IMR-90 (cell line): Measurements from ENCODE around the gene RAD21L1. TPM values are rescaled to one million over a fixed set of nuclear protein-coding genes. Genes with fewer than 3 reads are reported as not detected.
A peak's percentile ranks its signal among the peaks of the same experiment; 100 is the strongest.

Experiments
- ATAC-seq: fragments of 200-7000 bp; cut with Tn5 transposase; 2 replicates; pipeline ENCODE4 v1.9.1; 2020; ENCODE audit warnings: low read depth, mild to moderate bottlenecking, moderate library complexity
- BruUV-seq: library from RNA; stranded (reverse); fragments of 400-500 nt; replicated peaks from 2 replicates; lab custom pipeline; 2021; lab: Mats Ljungman, UMichigan
- CTCF ChIA-PET: fragments of 300-600 bp; formaldehyde crosslinking; extraction: SDS; loops from one replicate; lab custom pipeline; 2021; ENCODE audit warnings: antibody characterized with exemption; lab: Yijun Ruan, JAX
- POLR2A ChIA-PET: fragments of 300-600 bp; sonication (Branson Sonifier 250); formaldehyde crosslinking; loops from one replicate; lab custom pipeline; 2022; ENCODE audit warnings: antibody characterized with exemption; ENCODE audit not compliant: unreplicated experiment; lab: Charles Lee
- DNase-seq: peaks from one replicate; pipeline ENCODE4 v3.0.0; 2013
- H2AFZ ChIP-seq: replicated peaks from 2 replicates; pipeline ENCODE3; 2013; ENCODE audit warnings: low read length, mild to moderate bottlenecking; ENCODE audit not compliant: poor library complexity
- H2AK5ac ChIP-seq: 2 replicates; pipeline ENCODE4 v1.6.1; 2013; ENCODE audit warnings: low read depth, low read length, inconsistent platforms
- H2AK9ac ChIP-seq: replicated peaks from 2 replicates; pipeline ENCODE3; 2013; ENCODE audit warnings: mild to moderate bottlenecking, low read depth, low read length, moderate library complexity; ENCODE audit not compliant: poor library complexity
- H2BK120ac ChIP-seq: 2 replicates; pipeline ENCODE4 v1.6.1; 2013; ENCODE audit warnings: low read depth, low read length, inconsistent platforms
- H2BK15ac ChIP-seq: 3 replicates; pipeline ENCODE4 v1.6.1; 2013; ENCODE audit warnings: low read depth, low read length, inconsistent platforms
- H2BK20ac ChIP-seq: 2 replicates; pipeline ENCODE4 v1.6.1; 2013; ENCODE audit warnings: low read depth, mild to moderate bottlenecking, inconsistent platforms, low read length, moderate library complexity
- H2BK5ac ChIP-seq: 2 replicates; pipeline ENCODE4 v1.6.1; 2013; ENCODE audit warnings: mild to moderate bottlenecking, low read depth, low read length, inconsistent platforms; ENCODE audit not compliant: poor library complexity, severe bottlenecking
- H3K14ac ChIP-seq: replicated peaks from 2 replicates; pipeline ENCODE4 v1.6.1; 2013; ENCODE audit warnings: low read depth, low read length, inconsistent platforms
- H3K18ac ChIP-seq: 2 replicates; pipeline ENCODE4 v1.6.1; 2013; ENCODE audit warnings: low read depth, low read length, control low read depth
- H3K23ac ChIP-seq: 2 replicates; pipeline ENCODE4 v1.6.1; 2013; ENCODE audit warnings: low read depth, low read length, inconsistent platforms
- H3K27ac ChIP-seq: 2 replicates; pipeline ENCODE4 v1.5.1; 2013; ENCODE audit warnings: mild to moderate bottlenecking, control low read depth, low read length; ENCODE audit not compliant: insufficient read depth
- H3K27me3 ChIP-seq: 2 replicates; pipeline ENCODE4 v1.6.1; 2013; ENCODE audit warnings: low read length; ENCODE audit not compliant: control insufficient read depth, insufficient read depth
- H3K36me3 ChIP-seq: 2 replicates; pipeline ENCODE4 v1.6.1; 2013; ENCODE audit warnings: low read length, mixed read lengths; ENCODE audit not compliant: control insufficient read depth, insufficient read depth
- H3K4ac ChIP-seq: 2 replicates; pipeline ENCODE4 v1.6.1; 2013; ENCODE audit warnings: low read depth, low read length, inconsistent platforms
- H3K4me1 ChIP-seq: 2 replicates; pipeline ENCODE4 v1.6.1; 2013; ENCODE audit warnings: low read length, mixed read lengths; ENCODE audit not compliant: control insufficient read depth, insufficient read depth
- H3K4me2 ChIP-seq: 2 replicates; pipeline ENCODE4 v1.6.1; 2013; ENCODE audit warnings: low read depth, mild to moderate bottlenecking, control low read depth, low read length, moderate library complexity
- H3K4me3 ChIP-seq: 2 replicates; pipeline ENCODE4 v1.5.1; 2013; ENCODE audit warnings: low read depth, mild to moderate bottlenecking, control low read depth, low read length, moderate library complexity; ENCODE audit not compliant: insufficient read depth
- H3K56ac ChIP-seq: 2 replicates; pipeline ENCODE4 v1.6.1; 2013; ENCODE audit warnings: low read length, inconsistent platforms; ENCODE audit not compliant: insufficient read depth; ENCODE audit errors: extremely low read depth
- H3K79me1 ChIP-seq, 2 experiments: 2 replicates each; pipeline ENCODE4 v1.6.1; 2013; ENCODE audit warnings: low read length in 2 of 2, inconsistent platforms in 1 of 2, low read depth in 1 of 2
- H3K9ac ChIP-seq: 2 replicates; pipeline ENCODE4 v1.6.1; 2013; ENCODE audit warnings: low read depth, low read length, control low read depth
- H3K9me1 ChIP-seq: 2 replicates; pipeline ENCODE4 v1.6.1; 2013; ENCODE audit warnings: low read length, inconsistent platforms; ENCODE audit not compliant: insufficient read depth
- H3K9me3 ChIP-seq: 2 replicates; pipeline ENCODE4 v1.6.1; 2013; ENCODE audit warnings: low read length; ENCODE audit not compliant: control insufficient read depth, insufficient read depth
- H4K20me1 ChIP-seq: 2 replicates; pipeline ENCODE4 v1.6.1; 2013; ENCODE audit warnings: low read length, inconsistent platforms; ENCODE audit not compliant: insufficient read depth
- H4K5ac ChIP-seq: 2 replicates; pipeline ENCODE4 v1.6.1; 2013; ENCODE audit warnings: mild to moderate bottlenecking, low read depth, low read length, control low read depth
- H4K8ac ChIP-seq, 2 experiments: 2 replicates each; pipeline ENCODE4 v1.6.1; 2013; ENCODE audit warnings: low read depth in 2 of 2, low read length in 2 of 2, control low read depth in 1 of 2, inconsistent platforms in 1 of 2
- H4K91ac ChIP-seq: 2 replicates; pipeline ENCODE4 v1.6.1; 2013; ENCODE audit warnings: low read depth, low read length, inconsistent platforms; ENCODE audit not compliant: insufficient read depth
- CHD1 ChIP-seq: IDR thresholded peaks from 2 replicates; pipeline ENCODE4 v1.6.1; 2012; ENCODE audit warnings: low read depth, low read length, improper control_type of control experiment
- CTCF ChIP-seq: conservative IDR thresholded peaks from 2 replicates; pipeline ENCODE4 v1.5.1; 2012; ENCODE audit warnings: mild to moderate bottlenecking, low read depth, low read length, improper control_type of control experiment
- ELK1 ChIP-seq: fragments of 150-350 bp; IDR thresholded peaks from 2 replicates; pipeline ENCODE4 v1.6.1; 2016; ENCODE audit warnings: low read depth, mild to moderate bottlenecking, low read length, moderate library complexity, borderline replicate concordance
- FOS ChIP-seq: fragments of 150-350 bp; IDR thresholded peaks from 2 replicates; pipeline ENCODE4 v1.6.1; 2016; ENCODE audit warnings: low read depth, low read length
- MAZ ChIP-seq: IDR thresholded peaks from 2 replicates; pipeline ENCODE4 v1.6.1; 2012; ENCODE audit warnings: low read depth, mild to moderate bottlenecking, low read length, improper control_type of control experiment, moderate library complexity, borderline replicate concordance
- NFE2L2 ChIP-seq: fragments of 150-350 bp; IDR thresholded peaks from 2 replicates; pipeline ENCODE4 v1.6.1; 2016; ENCODE audit warnings: low read depth, mild to moderate bottlenecking, low read length
- RAD21 ChIP-seq: IDR thresholded peaks from 2 replicates; pipeline ENCODE4 v1.6.1; 2012; ENCODE audit warnings: low read length, improper control_type of control experiment
- RCOR1 ChIP-seq: IDR thresholded peaks from 2 replicates; pipeline ENCODE4 v1.6.1; 2012; ENCODE audit warnings: mild to moderate bottlenecking, low read length, improper control_type of control experiment; ENCODE audit not compliant: insufficient replicate concordance
- SMC3 ChIP-seq: fragments of 150-350 bp; IDR thresholded peaks from 2 replicates; pipeline ENCODE4 v1.6.1; 2016; ENCODE audit warnings: low read depth, mild to moderate bottlenecking, antibody characterized with exemption, low read length, moderate library complexity
- USF2 ChIP-seq: fragments of 150-350 bp; IDR thresholded peaks from 2 replicates; pipeline ENCODE4 v1.6.1; 2017; ENCODE audit warnings: mild to moderate bottlenecking, antibody characterized with exemption, low read length, low read depth
- WGBS, 2 experiments: methylation state at CpG; one replicate each; pipeline versions ENCODE4 v1.1.5 to v1.1.7; 2013; ENCODE audit warnings: missing lambda C conversion rate in 2 of 2; ENCODE audit not compliant: insufficient read length in 1 of 2; ENCODE audit errors: extremely low coverage in 2 of 2; 5-methylcytosine and 5-hydroxymethylcytosine counted together
- dilution Hi-C: fragments of 300-500 bp; cut with HindIII; formaldehyde crosslinking; loops from one replicate; pipeline ENCODE4 v1.14.3; 2018; ENCODE audit warnings: low sequenced_read_pairs; ENCODE audit not compliant: unreplicated experiment
- in situ Hi-C: fragments of 300-500 bp; cut with MboI; formaldehyde crosslinking; loops from 3 replicates; pipeline ENCODE4 v1.14.3; 2019; ENCODE audit warnings: low sequenced_read_pairs, inconsistent platforms, mixed read lengths
- intact Hi-C: fragments of 100-400 bp; cut with micrococcal nuclease; formaldehyde crosslinking; loops from 2 replicates; pipeline ENCODE4 v1.10.0; 2022
- polyA plus RNA-seq, 3 experiments: library from polyadenylated mRNA; depleted of rRNA; stranded (reverse); fragments of >200 nt; gene quantifications; 2 replicates each; pipeline ENCODE4 v1.2.3, GENCODE V29; 2012; ENCODE audit warnings: low replicate concordance in 1 of 3
- total RNA-seq: library from RNA; depleted of rRNA; stranded (reverse); fragments of >200 nt; gene quantifications from 2 replicates; pipeline ENCODE4 v1.2.3, GENCODE V29; 2012

RAD21L1 gene
- total and polyA plus RNA-seq, 2 of the 4 experiments (the other 2 are of a cell fraction), result not detected

DNA sequence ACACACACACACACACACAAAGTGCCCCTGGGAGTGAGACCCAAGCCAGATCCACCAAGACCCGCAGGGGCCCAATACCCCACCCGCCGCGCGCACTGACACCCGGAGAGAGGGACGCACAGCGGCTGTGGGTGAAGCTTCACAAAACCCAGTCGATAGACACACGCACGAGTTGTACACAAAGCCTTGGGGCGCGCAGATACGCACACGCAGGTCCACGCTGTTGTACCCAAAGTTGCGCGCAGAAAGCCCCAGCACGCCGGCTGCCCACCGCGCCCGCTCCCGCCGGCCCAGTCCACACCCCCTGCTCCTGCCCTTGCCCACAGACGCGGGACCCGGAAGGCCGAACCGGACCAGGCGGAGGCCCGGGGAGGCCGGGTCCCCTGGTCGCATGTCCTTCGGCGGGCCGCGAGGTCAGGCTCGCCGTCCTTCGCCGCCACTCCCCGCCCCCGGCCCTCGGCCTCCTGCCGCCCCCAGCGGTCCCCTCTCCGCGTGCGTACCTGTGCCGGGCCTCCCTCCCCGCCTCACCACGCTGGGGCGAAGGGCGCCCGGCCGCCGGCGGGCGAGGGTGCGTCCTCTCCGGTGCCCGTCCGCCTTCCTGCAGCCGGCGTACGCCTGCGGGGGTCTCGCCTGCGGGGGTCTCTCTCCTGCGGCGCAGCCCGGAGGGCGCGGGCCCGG, 41.1 kb upstream of the RAD21L1 start, which contains the start of gene TMEM74B (continued):
- TF ChIP-seq ELK1, result no peak

DNA sequence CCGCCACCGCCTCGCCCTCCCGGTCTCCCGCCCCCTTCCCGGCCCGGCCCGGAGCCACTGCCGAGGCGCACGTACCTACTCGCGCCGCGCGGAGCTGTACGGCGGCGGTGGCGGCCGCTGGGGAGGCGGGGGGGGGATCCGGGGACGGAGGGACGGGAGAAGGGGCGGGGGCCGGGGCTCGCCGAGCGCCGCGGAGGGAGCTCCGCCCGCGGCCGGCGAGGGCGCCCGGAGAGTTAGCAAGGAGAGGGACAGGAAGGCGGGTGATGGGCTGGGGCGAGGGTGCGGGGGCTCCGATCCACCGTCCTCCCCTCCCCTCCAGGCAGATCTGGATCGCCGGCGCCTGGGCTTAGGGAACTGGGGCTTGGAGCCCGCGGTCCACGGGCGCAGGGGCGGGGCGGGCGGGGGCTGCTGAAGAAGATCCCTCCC, 40.5 kb upstream of the RAD21L1 start:
- dilution Hi-C loops, result no loop called here
- CTCF ChIA-PET, result interaction anchor here (0.8 kb wide), 1 partner anchor 34 kb away, joined by 3 read pairs; no protein-coding TSS in a partner anchor
- Histone ChIP-seq H3K4me1 (no peaks in the 10 kb centered on the region), H2AFZ (peak overlapping the region; percentile 78), H3K27me3 (peaks cover 50% of the 10 kb centered on the region), H2BK20ac (no peak overlapping the region), H3K9me1 (peaks cover 3% of the 10 kb centered on the region; the same call in 1 of the 2 replicates), H3K18ac (no peak overlapping the region), H4K20me1 (no peaks in the 10 kb centered on the region; the same call in 1 of the 2 replicates), H4K5ac (no peak overlapping the region), H2AK9ac (no peak overlapping the region), H2BK15ac (no peak overlapping the region), H4K8ac (no peak overlapping the region), H3K23ac (no peak overlapping the region), H3K4me2 (peak overlapping the region; percentile 36; the same call in 1 of the 2 replicates), H3K36me3 (no peaks in the 10 kb centered on the region), H4K91ac (no peak overlapping the region), H3K9me3 (no peaks in the 10 kb centered on the region), H2BK120ac (no peak overlapping the region), H3K9ac (no peak overlapping the region), H3K14ac (no peak overlapping the region), H2BK5ac (no peak overlapping the region), H3K27ac (no peak overlapping the region), H3K56ac (no peak overlapping the region), H2AK5ac (no peak overlapping the region), H3K4me3 (peak overlapping the region; percentile 25; the same call in 1 of the 2 replicates), H3K79me1 (no peaks in the 10 kb centered on the region), H3K4ac (no peak overlapping the region)
- DNase-seq (no peak), ATAC-seq (peak; percentile 40)
- in situ Hi-C loops, result no loop called here
- no CpG with 5 or more reads among the region's 54 CpGs for WGBS, 2 experiments
- POLR2A ChIA-PET, result no interaction called here
- no TSS peak for BruUV-seq
- intact Hi-C loops, result no loop called here
- TF ChIP-seq RCOR1, result no peak
- TF ChIP-seq RAD21, result no peak
- no peak for TF ChIP-seq MAZ
- TF ChIP-seq SMC3, result no peak
- no peak for TF ChIP-seq ELK1
- no peak for TF ChIP-seq USF2
- no peak for TF ChIP-seq CHD1
- no peak for TF ChIP-seq FOS
- TF ChIP-seq NFE2L2, result no peak
- TF ChIP-seq CTCF, result no peak
